Retinal pigment epithelial cell (primary cell): ENCODE data around the gene TERB1.

ENCODE experiments used
- DNase-seq: peaks from one replicate; pipeline ENCODE4 v3.0.0-alpha.2; 2010; ENCODE audit warnings: low read depth
- H3K4me3 ChIP-seq: 2 replicates; pipeline ENCODE4 v1.5.1; 2011; ENCODE audit warnings: mild to moderate bottlenecking, low read length, control low read depth, moderate library complexity
- TF ChIP-seq, protein P1 (sequence below): conservative IDR thresholded peaks from 2 replicates; pipeline ENCODE4 v1.5.1; 2011; ENCODE audit warnings: low read depth, low read length, control low read depth, inconsistent platforms

TERB1 gene

DNA sequence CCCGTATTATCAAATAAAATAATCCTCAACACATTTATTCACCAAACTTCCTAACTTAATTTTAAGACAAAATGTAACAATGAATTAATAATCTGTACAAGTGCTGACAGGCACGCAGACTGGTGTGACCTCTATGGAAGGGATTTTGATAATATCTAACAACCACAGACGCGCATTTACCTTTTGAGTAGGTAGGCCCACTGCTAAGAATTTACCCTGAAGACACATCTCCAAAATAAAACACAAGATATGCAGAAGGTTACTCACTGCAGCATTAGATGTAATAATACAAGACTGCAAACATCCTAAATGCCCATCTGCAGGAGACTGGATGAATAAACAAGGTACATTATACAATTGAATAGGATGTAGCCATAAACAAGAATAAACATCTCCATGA is 82.1 kb downstream of the TERB1 start:
- TF ChIP-seq, protein P1, sequence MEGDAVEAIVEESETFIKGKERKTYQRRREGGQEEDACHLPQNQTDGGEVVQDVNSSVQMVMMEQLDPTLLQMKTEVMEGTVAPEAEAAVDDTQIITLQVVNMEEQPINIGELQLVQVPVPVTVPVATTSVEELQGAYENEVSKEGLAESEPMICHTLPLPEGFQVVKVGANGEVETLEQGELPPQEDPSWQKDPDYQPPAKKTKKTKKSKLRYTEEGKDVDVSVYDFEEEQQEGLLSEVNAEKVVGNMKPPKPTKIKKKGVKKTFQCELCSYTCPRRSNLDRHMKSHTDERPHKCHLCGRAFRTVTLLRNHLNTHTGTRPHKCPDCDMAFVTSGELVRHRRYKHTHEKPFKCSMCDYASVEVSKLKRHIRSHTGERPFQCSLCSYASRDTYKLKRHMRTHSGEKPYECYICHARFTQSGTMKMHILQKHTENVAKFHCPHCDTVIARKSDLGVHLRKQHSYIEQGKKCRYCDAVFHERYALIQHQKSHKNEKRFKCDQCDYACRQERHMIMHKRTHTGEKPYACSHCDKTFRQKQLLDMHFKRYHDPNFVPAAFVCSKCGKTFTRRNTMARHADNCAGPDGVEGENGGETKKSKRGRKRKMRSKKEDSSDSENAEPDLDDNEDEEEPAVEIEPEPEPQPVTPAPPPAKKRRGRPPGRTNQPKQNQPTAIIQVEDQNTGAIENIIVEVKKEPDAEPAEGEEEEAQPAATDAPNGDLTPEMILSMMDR, result no peak
- H3K4me3 ChIP-seq, result no peak overlapping the region
- DNase-seq, result no peak

DNA sequence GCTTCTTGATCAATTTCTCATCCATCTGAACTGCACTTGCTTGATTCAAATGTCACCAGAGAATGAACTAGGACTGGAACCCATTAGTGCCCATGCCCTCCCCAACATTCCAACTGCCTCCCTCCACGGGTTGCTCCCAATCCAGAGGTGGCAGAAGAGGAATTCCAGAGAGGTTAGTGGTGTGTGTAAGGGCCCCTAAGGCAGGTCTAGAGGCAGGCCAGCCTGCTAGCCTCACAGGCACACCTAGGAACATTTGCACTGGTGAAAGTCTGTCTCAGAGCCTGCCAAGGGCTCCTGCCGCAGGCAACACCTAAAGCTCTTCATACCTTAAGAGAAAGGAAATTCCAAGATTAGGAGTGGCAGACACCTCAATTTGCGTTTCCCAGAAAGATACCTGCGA is 83.6 kb downstream of the TERB1 start:
- DNase-seq, result no peak
- no peak overlapping the region for H3K4me3 ChIP-seq
- TF ChIP-seq, protein P1, result no peak

DNA sequence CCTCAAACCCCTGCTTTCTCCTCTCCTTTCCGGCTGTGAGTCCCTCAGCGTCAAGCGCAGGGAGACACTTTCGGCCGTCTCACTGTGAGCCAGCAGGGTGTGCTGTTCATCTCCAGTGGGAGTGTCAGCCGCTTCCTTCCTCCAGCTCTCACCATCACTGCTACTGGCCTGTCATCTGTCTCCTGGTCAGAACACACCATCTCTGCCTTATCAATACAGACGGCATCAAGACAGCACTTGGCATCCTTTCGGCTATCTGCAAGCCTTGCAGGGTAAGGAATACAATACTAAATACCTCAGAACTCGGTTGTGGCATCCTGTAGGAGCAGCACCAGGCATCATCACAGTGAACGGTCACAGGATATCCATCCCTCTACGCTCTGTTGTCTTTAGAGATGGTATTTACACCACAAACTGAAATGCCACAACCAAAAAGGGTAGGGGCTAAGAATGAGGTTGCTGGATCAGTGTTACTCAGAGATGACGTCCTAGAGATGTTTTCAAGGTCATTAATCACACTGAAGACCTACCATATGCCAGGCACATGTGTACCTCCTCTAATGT is 84.2 kb downstream of the TERB1 start:
- no peak overlapping the region for H3K4me3 ChIP-seq
- TF ChIP-seq, protein P1, result peak; percentile 60
- no peak for DNase-seq

DNA sequence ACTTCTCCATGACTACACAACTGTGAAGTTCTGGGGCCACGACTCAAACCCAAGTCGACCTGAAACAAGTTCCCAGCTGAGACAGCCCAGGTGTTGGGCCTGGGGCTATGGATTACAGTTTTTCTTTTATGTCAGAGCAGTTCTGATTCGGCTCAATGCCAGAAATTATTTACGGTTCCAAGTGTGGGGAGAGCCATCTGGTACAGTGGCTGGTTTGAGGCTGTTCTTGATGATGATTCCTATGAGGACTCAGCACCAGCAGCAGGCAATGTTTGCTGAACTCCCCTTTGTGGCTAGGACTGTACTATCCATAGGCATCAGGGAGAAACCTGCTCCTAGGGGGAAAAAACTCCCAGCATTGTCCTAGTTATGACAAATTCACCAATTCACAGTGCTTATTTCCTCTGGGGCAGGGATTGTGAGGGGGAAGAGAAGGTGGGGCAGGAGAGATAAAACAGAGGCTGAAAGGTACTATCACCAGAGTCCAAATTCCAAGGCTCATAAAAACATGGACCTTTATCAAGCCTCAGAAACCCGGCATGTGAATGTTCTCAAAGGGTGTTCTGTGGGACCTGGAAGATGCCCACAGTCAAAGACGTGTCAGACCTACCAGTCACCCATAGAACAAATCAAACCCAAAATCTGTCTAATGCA is 86.6 kb downstream of the TERB1 start:
- TF ChIP-seq, protein P1, result no peak
- DNase-seq, result no peak
- H3K4me3 ChIP-seq, result no peak overlapping the region

DNA sequence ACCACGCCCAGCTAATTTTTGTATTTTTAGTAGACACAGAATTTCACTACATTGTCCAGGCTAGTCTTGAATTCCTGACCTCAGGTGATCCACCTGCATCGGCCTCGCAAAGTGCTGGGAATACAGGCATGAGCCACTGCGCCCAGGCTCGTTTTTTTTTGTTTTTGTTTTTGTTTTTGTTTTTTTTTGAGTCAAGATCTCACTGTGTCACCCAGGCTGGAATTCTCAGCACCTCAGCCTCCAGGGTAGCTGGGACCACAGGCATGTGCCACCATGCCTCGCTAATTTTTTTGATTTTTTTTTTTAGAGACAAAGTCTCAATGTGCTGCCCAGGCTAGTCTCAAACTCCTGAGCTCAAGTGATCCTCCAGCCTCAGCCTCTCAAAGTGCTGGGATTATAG is 87.3 kb downstream of the TERB1 start:
- DNase-seq, result no peak
- no peak overlapping the region for H3K4me3 ChIP-seq
- TF ChIP-seq, protein P1, result no peak

DNA sequence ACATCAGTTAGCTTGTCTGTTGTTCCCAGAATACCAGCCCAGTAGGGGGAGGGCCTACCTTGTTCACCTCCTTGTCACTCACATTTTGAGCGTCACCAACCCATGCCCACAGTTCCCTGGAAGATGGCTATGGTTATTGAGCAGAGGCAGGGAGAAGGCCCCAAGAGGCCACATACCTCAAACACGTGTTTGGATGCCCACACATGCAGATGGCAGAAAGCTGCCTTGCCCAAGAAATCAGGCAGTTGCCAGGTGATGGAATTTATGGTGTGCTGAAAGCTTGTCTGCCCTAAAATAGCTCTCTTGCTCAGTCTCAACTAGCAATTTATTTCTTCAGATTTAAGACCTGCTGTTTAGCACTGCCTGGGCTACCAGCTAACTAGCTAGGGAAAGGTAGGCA is 88.3 kb downstream of the TERB1 start:
- DNase-seq, result no peak
- TF ChIP-seq, protein P1, result no peak
- no peak overlapping the region for H3K4me3 ChIP-seq

DNA sequence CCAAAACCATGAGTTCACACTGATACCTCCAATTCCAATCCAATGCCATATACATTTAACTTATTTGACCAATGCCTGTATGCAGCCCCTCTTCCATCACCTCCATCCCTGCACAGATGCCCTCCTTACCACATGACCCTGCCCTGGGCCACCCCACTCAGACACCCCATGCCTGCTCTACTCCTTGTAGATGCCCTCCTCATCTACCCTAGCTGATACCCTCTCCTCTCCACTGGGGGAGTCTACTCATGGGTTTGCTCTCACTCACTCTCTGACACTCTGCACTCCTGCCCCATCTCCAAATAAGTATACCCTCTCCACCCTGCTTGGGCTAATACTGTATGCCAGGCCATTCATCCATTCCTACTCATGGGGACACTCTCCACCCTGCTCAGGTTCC is 88.9 kb downstream of the TERB1 start:
- no peak for DNase-seq
- H3K4me3 ChIP-seq, result no peak overlapping the region
- TF ChIP-seq, protein P1, result no peak
